ENCODE data around the gene APOA4.

APOA4 gene

DNA sequence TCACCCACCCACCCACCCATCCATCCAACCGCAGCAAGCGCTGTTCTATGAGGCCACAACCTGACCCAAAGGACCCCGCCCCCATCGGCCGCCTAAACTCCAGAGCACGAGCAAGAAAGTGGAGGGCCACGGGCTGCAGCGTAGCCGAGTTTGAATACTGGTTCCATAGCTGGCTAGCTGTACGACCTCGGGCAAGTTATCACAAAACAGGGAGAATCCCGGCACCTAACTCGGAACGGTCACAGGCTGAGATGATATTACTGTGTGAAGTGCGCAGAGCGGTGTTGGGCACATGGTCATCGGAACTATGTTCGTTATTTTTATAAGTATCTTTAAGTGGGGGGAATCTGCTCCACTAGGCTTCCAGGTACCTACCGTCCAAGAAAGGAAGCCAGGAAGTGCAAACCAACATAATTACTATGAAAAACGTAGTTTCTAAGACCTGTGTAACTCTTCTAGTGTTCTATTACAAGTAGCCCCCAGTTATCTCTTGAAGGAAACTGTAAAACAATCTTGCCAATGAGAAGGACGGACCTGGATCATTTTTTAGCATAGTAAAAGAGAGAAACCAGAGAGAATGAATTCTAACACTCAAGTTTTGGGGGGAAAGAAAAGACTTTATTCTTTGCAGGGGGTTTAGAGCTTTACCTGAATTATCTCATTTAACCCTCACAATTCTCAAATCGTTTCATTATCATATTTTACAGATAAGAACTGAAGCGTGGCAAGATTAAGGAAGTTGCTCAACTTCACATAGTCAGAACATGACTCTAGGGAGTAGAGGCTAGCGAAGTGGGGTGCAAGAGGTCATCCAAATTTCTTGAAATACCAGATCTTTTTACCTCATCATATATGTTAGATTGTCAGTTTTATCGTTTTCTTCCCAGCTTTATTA lies 49.7 kb downstream of the APOA4 start:
- DNase-seq, result no peak

DNA sequence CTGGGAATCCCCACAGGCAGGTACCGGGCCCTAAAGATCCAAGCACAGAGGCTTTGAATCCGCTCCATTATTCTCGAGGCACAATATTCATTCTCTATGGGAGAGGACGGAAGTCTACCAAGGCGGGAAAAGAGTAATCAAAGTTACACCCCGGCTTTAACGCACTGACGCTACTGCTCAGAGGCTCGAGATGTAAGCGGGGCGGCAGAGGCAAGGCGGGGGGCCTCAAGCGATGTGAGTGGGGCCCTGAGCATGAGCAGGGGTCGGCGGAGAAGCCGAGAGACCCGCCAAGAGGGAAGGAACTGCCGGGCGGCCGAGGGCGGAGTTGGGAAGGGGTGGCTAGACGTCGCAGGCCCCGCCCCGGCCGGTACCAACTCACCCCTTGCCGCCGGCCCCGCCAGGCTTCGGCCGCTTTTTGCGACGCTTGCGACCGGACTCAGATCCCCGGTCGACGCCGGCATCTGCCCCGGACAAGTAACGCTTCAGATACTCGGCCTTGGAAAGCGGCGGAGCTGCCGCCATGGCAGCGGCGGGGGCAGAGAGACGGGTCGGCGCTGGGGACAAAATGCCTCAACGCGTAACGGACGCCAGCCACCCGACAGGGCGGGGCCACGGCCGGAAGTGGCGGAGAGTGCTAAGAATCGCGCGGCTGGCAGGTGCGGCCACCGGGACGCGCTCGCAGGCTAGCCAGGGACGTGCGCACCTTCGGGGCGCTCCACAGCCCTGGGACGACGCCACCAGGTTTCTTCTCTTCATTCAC lies 50.5 kb downstream of the APOA4 start, which contains the start of gene BUD13:
TSS of gene BUD13 (minus strand) at position 545 of the 760 bp plus-strand sequence. CDS start at position 522, 23 bp downstream.
- peak; percentile 97 for DNase-seq

DNA sequence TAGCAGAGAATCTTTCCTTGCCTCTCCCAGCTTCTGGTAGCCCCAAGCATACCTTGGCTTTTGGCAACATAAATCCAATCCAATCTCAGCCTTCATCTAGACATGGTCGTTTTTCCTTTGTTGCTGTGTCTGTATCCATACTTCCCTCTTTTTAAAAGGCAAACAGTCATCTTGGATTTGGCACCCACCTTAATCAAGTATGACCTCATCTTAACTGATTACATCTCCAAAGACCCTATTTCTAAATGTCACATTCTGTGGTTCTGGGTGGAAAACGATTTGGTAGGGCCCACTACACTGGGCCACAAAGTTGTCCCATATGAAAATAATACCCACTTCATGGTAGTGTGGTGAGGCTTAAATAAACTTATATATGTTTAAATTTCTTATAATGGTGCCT lies 51.2 kb downstream of the APOA4 start:
- peak; percentile 18 for DNase-seq

Measured in NCI-H69 (cell line).